CD4-positive, alpha-beta T cell treated with Interleukin-15 for 4 hours (primary cell): ENCODE results near the gene NCAPD2.

Source experiments
- DNase-seq: peaks from one replicate; pipeline ENCODE4 v3.0.0-alpha.2; 2020; ENCODE audit warnings: low spot score

The NCAPD2 gene

GRCh38 chr12:6574576-6575295 lies 80.8 kb downstream of the NCAPD2 start:
- no peak for DNase-seq

- no peak for DNase-seq
These were observed 81.7 kb downstream of the NCAPD2 start for GRCh38 chr12:6575648-6576047.
